Esophagus squamous epithelium (tissue), 4 donors: ENCODE results near the gene SLC22A5.

Experiments used
- POLR2A ChIP-seq, 4 donors: fragments of 450-650 bp; IDR thresholded peaks; one replicate each; pipeline ENCODE4 v1.6.1; 2017; ENCODE audit warnings: antibody characterized with exemption in 4 of 4, mild to moderate bottlenecking in 4 of 4, moderate library complexity in 3 of 4
- TF ChIP-seq, protein P1 (sequence below), 6 experiments: fragments of 450-650 bp in 4 of 6; fragments of 200-600 bp in 2 of 6; sonication (generic) in 2 of 6; IDR thresholded peaks; one replicate each; pipeline ENCODE4 v1.5.1; 2016 to 2019; ENCODE audit warnings: antibody characterized with exemption in 6 of 6, mild to moderate bottlenecking in 4 of 6, moderate library complexity in 4 of 6

DNA sequence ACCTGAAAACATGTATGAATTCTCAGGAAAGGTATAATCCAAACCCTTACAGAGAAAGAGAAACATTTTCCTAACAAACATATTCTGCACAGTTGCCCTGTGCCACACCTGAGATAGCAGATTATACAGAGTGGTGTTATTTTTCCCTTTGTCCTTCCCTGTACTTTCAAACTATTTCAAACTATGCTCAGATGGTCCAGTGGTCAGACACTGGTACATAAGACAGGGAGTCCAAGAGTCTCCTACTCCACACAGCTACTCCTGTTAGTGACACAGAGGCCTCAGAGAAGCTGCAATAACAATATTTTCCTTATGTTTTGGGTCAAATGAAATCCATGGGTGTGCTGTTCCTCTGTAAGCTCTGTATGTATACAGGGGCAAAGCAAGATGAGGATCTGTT lies 30.0 kb upstream of the SLC22A5 start:
- TF ChIP-seq, protein P1, sequence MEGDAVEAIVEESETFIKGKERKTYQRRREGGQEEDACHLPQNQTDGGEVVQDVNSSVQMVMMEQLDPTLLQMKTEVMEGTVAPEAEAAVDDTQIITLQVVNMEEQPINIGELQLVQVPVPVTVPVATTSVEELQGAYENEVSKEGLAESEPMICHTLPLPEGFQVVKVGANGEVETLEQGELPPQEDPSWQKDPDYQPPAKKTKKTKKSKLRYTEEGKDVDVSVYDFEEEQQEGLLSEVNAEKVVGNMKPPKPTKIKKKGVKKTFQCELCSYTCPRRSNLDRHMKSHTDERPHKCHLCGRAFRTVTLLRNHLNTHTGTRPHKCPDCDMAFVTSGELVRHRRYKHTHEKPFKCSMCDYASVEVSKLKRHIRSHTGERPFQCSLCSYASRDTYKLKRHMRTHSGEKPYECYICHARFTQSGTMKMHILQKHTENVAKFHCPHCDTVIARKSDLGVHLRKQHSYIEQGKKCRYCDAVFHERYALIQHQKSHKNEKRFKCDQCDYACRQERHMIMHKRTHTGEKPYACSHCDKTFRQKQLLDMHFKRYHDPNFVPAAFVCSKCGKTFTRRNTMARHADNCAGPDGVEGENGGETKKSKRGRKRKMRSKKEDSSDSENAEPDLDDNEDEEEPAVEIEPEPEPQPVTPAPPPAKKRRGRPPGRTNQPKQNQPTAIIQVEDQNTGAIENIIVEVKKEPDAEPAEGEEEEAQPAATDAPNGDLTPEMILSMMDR (IDR thresholded peaks at IDR 0.05): no peak
- TF ChIP-seq POLR2A (IDR thresholded peaks at IDR 0.05): no peak
